NT2/D1 (cell line): ENCODE results near the gene TRIM61.
"Not testable (repeated sequence)": the region's sequence is repeated elsewhere in the genome, so short reads cannot be mapped to it uniquely, and the experiment has no call there.

Source experiments
- SUZ12 ChIP-seq: IDR thresholded peaks from 2 replicates; pipeline ENCODE4 v1.6.1; 2011; ENCODE audit not compliant: insufficient read length, insufficient read depth; ENCODE audit errors: extremely low read depth
- YY1 ChIP-seq: IDR thresholded peaks from 2 replicates; pipeline ENCODE4 v1.6.1; 2011; ENCODE audit not compliant: insufficient read length, insufficient read depth
- ZNF274 ChIP-seq: IDR thresholded peaks from 2 replicates; pipeline ENCODE4 v1.6.1; 2011; ENCODE audit warnings: mild to moderate bottlenecking, low read depth, low read length

- not testable (repeated sequence) for TF ChIP-seq YY1, ZNF274, SUZ12
Observed at GRCh38 chr4:164959421-164959820, 18.0 kb downstream of the TRIM61 start.
